ENCODE results near the gene POU6F2. TPM values are rescaled to one million over a fixed set of nuclear protein-coding genes. Genes with fewer than 3 reads are reported as not detected.

Gene POU6F2
- total RNA-seq, 4 donors from 2014 or later, result not detected

DNA sequence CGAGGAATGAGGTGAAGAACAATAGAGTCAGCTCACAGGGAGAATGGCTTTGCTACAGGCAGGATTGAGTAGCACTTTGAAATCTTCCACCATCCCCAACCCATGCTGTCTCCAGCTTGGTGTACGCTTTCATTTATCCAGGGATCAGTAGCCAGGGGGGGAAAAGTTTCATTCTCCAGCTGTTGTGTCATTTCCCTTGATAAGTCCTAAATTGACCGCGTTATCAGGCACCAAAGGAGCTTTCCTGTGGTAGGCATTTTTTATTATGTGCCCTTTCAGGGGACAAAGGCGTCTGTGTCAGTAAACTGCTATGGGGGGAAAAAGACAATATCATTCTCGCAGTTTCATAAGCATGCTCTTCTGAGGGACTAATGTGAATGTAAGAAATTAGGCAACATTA lies 481.9 kb downstream of the POU6F2 start:
- H3K4me3 ChIP-seq, result no peak overlapping the region
- no peak for TF ChIP-seq POLR2AphosphoS5 (IDR thresholded peaks at IDR 0.05)
- no peak for TF ChIP-seq POLR2A (IDR thresholded peaks at IDR 0.05)
- TF ChIP-seq EP300 (IDR thresholded peaks at IDR 0.05), result no peak
- TF ChIP-seq CTCF (IDR thresholded peaks at IDR 0.05), result no peak
- no peak overlapping the region for H3K27ac ChIP-seq
- H3K4me1 ChIP-seq, result no peaks in the 10 kb centered on the region
- H3K9me3 ChIP-seq, result no peaks in the 10 kb centered on the region
- H3K27me3 ChIP-seq, result peaks cover 3% of the 10 kb centered on the region
- no peak for DNase-seq (ENCODE audit: low spot score in 2 of 2)
- H3K36me3 ChIP-seq, result no peaks in the 10 kb centered on the region
- WGBS, result 54% methylated on average over 6 of the region's 6 CpGs

GRCh38 chr7:39460486-39460885 lies 482.8 kb downstream of the POU6F2 start:
- WGBS, result 90% methylated on average over 20 of the region's 20 CpGs

DNA sequence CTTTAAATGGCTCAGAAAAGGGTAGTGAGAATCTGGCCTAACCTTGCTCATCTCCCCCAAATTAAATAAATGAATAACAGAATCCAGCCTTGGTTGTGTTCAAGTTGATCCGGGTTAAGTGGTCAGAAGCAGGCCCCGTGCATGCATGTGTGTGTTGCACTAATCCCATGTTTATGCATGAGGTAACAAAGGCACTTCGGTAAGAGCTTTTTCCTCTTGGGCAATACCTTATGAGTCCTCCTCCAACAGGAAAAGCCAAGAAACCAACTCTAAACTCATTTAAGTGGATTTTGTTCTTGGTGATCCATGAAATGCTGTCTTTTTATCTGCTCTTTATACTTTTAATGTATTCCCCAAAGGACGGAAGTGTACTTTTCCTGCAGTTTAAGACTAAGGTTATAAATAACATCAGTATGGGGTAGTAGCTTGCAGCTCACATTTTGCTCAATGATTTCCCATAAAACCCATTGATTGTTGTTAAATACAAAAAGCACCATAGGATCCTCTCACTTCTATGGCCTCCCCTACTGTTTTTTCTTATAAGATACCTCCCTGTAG lies 483.6 kb downstream of the POU6F2 start:
- H3K4me1 ChIP-seq, result no peaks in the 10 kb centered on the region
- no peak overlapping the region for H3K4me3 ChIP-seq
- WGBS, result 70% methylated on average over 4 of the region's 4 CpGs
- no peaks in the 10 kb centered on the region for H3K9me3 ChIP-seq
- no peak overlapping the region for H3K27ac ChIP-seq
- no peak for DNase-seq (ENCODE audit: low spot score in 2 of 2)
- peaks cover 3% of the 10 kb centered on the region for H3K27me3 ChIP-seq
- TF ChIP-seq POLR2AphosphoS5 (IDR thresholded peaks at IDR 0.05) (no peak), CTCF (IDR thresholded peaks at IDR 0.05) (no peak), EP300 (IDR thresholded peaks at IDR 0.05) (no peak), POLR2A (IDR thresholded peaks at IDR 0.05) (no peak)
- no peaks in the 10 kb centered on the region for H3K36me3 ChIP-seq

More at GRCh38 chr7:39460486-39460885, 482.8 kb downstream of the POU6F2 start:
- no peak for TF ChIP-seq POLR2AphosphoS5 (IDR thresholded peaks at IDR 0.05)
- no peak for TF ChIP-seq EP300 (IDR thresholded peaks at IDR 0.05)
- no peak for TF ChIP-seq CTCF (IDR thresholded peaks at IDR 0.05)
- TF ChIP-seq POLR2A (IDR thresholded peaks at IDR 0.05), result no peak
- no peak overlapping the region for H3K4me3 ChIP-seq
- H3K27me3 ChIP-seq, result peaks cover 3% of the 10 kb centered on the region
- H3K36me3 ChIP-seq, result no peaks in the 10 kb centered on the region
- H3K27ac ChIP-seq, result no peak overlapping the region
- DNase-seq (ENCODE audit: low spot score in 2 of 2), result no peak
- no peaks in the 10 kb centered on the region for H3K4me1 ChIP-seq
- no peaks in the 10 kb centered on the region for H3K9me3 ChIP-seq

DNA sequence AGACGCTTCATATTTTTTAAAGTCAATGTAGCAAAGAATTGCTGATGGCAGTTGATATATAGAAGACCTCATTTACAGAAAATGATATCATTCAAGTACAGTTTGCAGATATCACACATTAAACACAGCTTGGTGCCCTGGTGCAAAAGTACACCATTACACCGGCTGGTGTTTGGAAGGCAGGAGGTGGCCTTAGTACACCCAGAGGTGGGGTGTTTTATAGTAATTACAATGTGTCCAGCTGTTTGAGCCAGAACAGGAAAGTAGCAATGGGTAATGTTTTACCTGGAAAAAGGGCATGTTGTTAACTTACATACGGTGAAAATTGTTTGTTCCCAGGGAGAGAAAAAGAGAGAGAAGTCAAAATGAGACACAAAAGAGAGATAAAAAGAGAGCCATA lies 485.5 kb downstream of the POU6F2 start:
- Histone ChIP-seq H3K36me3 (no peaks in the 10 kb centered on the region), H3K4me3 (no peak overlapping the region), H3K4me1 (no peaks in the 10 kb centered on the region), H3K27ac (no peak overlapping the region), H3K9me3 (no peaks in the 10 kb centered on the region), H3K27me3 (peaks cover 3% of the 10 kb centered on the region)
- no peak for TF ChIP-seq CTCF (IDR thresholded peaks at IDR 0.05)
- TF ChIP-seq POLR2AphosphoS5 (IDR thresholded peaks at IDR 0.05), result no peak
- no peak for TF ChIP-seq POLR2A (IDR thresholded peaks at IDR 0.05)
- WGBS, result 94% methylated on average over 3 of the region's 3 CpGs
- DNase-seq (ENCODE audit: low spot score in 2 of 2), result no peak

- Histone ChIP-seq H3K4me3 (no peak overlapping the region), H3K36me3 (no peaks in the 10 kb centered on the region), H3K27me3 (peaks cover 3% of the 10 kb centered on the region), H3K9me3 (no peaks in the 10 kb centered on the region), H3K27ac (no peak overlapping the region), H3K4me1 (no peaks in the 10 kb centered on the region)
- 78% methylated on average over 16 of the region's 16 CpGs for WGBS
- no peak for TF ChIP-seq POLR2AphosphoS5 (IDR thresholded peaks at IDR 0.05)
- no peak for TF ChIP-seq CTCF (IDR thresholded peaks at IDR 0.05)
- no peak for TF ChIP-seq POLR2A (IDR thresholded peaks at IDR 0.05)
- no peak for TF ChIP-seq EP300 (IDR thresholded peaks at IDR 0.05)
- DNase-seq (ENCODE audit: low spot score in 2 of 2), result no peak
Observed at GRCh38 chr7:39464350-39465054, 486.8 kb downstream of the POU6F2 start.

Measured in suprapubic skin (tissue), 4 donors.